Activated CD8-positive, alpha-beta memory T cell treated with anti-CD3 and anti-CD28 coated beads, Interleukin-2, amount 50 U/mL, for 24 hours (primary cell): ENCODE measurements around the gene AQP3.
"Not testable (repeated sequence)": the region's sequence is repeated elsewhere in the genome, so short reads cannot be mapped to it uniquely, and the experiment has no call there.

Experiments used
- DNase-seq: peaks from one replicate; pipeline ENCODE4 v3.0.0-alpha.2; 2020; ENCODE audit errors: extremely low read depth

AQP3 gene

GRCh38 chr9:33465096-33465495, 17.7 kb upstream of the AQP3 start:
- no peak for DNase-seq

GRCh38 chr9:33464045-33464636, 16.7 kb upstream of the AQP3 start:
- no peak for DNase-seq

GRCh38 chr9:33463151-33463550, 15.8 kb upstream of the AQP3 start:
- no peak for DNase-seq

GRCh38 chr9:33461492-33461891, 14.1 kb upstream of the AQP3 start:
- no peak for DNase-seq

GRCh38 chr9:33460854-33461253, 13.5 kb upstream of the AQP3 start:
- DNase-seq, result no peak

GRCh38 chr9:33459115-33459514, 11.7 kb upstream of the AQP3 start:
- no peak for DNase-seq

- DNase-seq, result peak; percentile 25
These were observed 11.1 kb upstream of the AQP3 start for GRCh38 chr9:33458444-33458843.

- no peak for DNase-seq
These were observed 8.6 kb upstream of the AQP3 start for GRCh38 chr9:33455945-33456344.

GRCh38 chr9:33455456-33455855, 8.1 kb upstream of the AQP3 start:
- not testable (repeated sequence) for DNase-seq

GRCh38 chr9:33454661-33455026, 7.3 kb upstream of the AQP3 start:
- not testable (repeated sequence) for DNase-seq

GRCh38 chr9:33453999-33454660, 6.7 kb upstream of the AQP3 start:
- no peak for DNase-seq

GRCh38 chr9:33453286-33453860, 6.0 kb upstream of the AQP3 start:
- DNase-seq, result no peak

GRCh38 chr9:33452828-33453271, 5.5 kb upstream of the AQP3 start:
- no peak for DNase-seq

- no peak for DNase-seq
These were observed 3.3 kb upstream of the AQP3 start for GRCh38 chr9:33450621-33451146.

GRCh38 chr9:33449715-33450114, 2.3 kb upstream of the AQP3 start:
- no peak for DNase-seq

GRCh38 chr9:33447799-33448553, 583 bp upstream of the AQP3 start:
- DNase-seq, result no peak

GRCh38 chr9:33446240-33446945, 1.0 kb downstream of the AQP3 start:
- DNase-seq, result no peak

- no peak for DNase-seq
These were observed 1.8 kb downstream of the AQP3 start for GRCh38 chr9:33445389-33446239.

- DNase-seq, result no peak
These were observed 3.8 kb downstream of the AQP3 start for GRCh38 chr9:33443464-33444154.

GRCh38 chr9:33443047-33443446, 4.3 kb downstream of the AQP3 start:
- no peak for DNase-seq
